Panc1 (cell line): ENCODE results near the gene FLT1. TPM values are rescaled to one million over a fixed set of nuclear protein-coding genes. Genes with fewer than 3 reads are reported as not detected.

Experiments used
- ATAC-seq: fragments of 200-7000 bp; cut with Tn5 transposase; 2 replicates; pipeline ENCODE4 v1.9.1; 2020; ENCODE audit warnings: mild to moderate bottlenecking, moderate library complexity
- BruUV-seq: library from RNA; stranded (reverse); fragments of 400-500 nt; replicated peaks from 2 replicates; lab custom pipeline; 2021; lab: Mats Ljungman, UMichigan
- CTCF ChIA-PET: fragments of 300-600 bp; sonication (Branson Sonifier 250); formaldehyde crosslinking; loops from one replicate; lab custom pipeline; 2022; ENCODE audit warnings: antibody characterized with exemption; lab: Charles Lee
- POLR2A ChIA-PET: fragments of 300-600 bp; sonication (Branson Sonifier 250); formaldehyde crosslinking; loops from one replicate; lab custom pipeline; 2022; ENCODE audit warnings: antibody characterized with exemption; lab: Charles Lee
- DNase-seq: peaks from one replicate; pipeline ENCODE4 v3.0.0-alpha.2; 2010; ENCODE audit warnings: low read depth, low spot score
- H3K27ac ChIP-seq: 2 replicates; pipeline ENCODE4 v1.5.1; 2011; ENCODE audit warnings: mild to moderate bottlenecking, low read length, inconsistent platforms
- H3K27me3 ChIP-seq: fragments of 200-500 bp; sonication (Bioruptor generic); 2 replicates; pipeline ENCODE4 v1.6.0; 2014; ENCODE audit warnings: low read length, inconsistent platforms; ENCODE audit not compliant: control insufficient read depth, insufficient read depth
- H3K36me3 ChIP-seq: fragments of 200-500 bp; sonication (Bioruptor generic); 2 replicates; pipeline ENCODE4 v1.5.1; 2014; ENCODE audit warnings: inconsistent platforms, mild to moderate bottlenecking, low read length, moderate library complexity; ENCODE audit not compliant: control insufficient read depth, insufficient read depth
- H3K4me1 ChIP-seq: 2 replicates; pipeline ENCODE4 v1.5.1; 2011; ENCODE audit warnings: inconsistent platforms, mild to moderate bottlenecking, low read length, moderate library complexity; ENCODE audit not compliant: control insufficient read depth, insufficient read depth
- H3K4me3 ChIP-seq, 2 experiments: 2 replicates each; pipeline ENCODE4 v1.5.1; 2011 to 2012; ENCODE audit warnings: low read depth in 2 of 2, low read length in 2 of 2, mild to moderate bottlenecking in 2 of 2, inconsistent platforms in 1 of 2, moderate library complexity in 1 of 2
- H3K9me3 ChIP-seq: fragments of 200-500 bp; sonication (Bioruptor generic); 2 replicates; pipeline ENCODE4 v1.5.1; 2014; ENCODE audit warnings: low read depth, mild to moderate bottlenecking, inconsistent platforms, low read length, moderate library complexity; ENCODE audit not compliant: control insufficient read depth, insufficient read depth
- CTCF ChIP-seq: fragments of 450-650 bp; IDR thresholded peaks from 2 replicates; pipeline ENCODE4 v1.5.1; 2017; ENCODE audit warnings: mild to moderate bottlenecking
- POLR2AphosphoS5 ChIP-seq: IDR thresholded peaks from 2 replicates; pipeline ENCODE4 v1.6.1; 2012; ENCODE audit warnings: mild to moderate bottlenecking, low read depth, low read length, moderate library complexity
- REST ChIP-seq, 2 experiments: IDR thresholded peaks; 2 replicates each; pipeline ENCODE4 v1.6.1; 2011 to 2012; ENCODE audit warnings: low read depth in 2 of 2, control low read depth in 1 of 2, low read length in 1 of 2, mild to moderate bottlenecking in 1 of 2, moderate library complexity in 1 of 2; ENCODE audit not compliant: insufficient read depth in 1 of 2
- SIN3A ChIP-seq: IDR thresholded peaks from 2 replicates; pipeline ENCODE4 v1.6.1; 2012; ENCODE audit warnings: low read depth, mild to moderate bottlenecking, low read length, moderate library complexity, borderline replicate concordance; ENCODE audit not compliant: insufficient read depth
- TCF7L2 ChIP-seq: IDR thresholded peaks from 2 replicates; pipeline ENCODE4 v1.6.1; 2011; ENCODE audit warnings: mild to moderate bottlenecking, low read depth, low read length, inconsistent platforms
- in situ Hi-C: cut with HindIII; loops from 2 replicates; pipeline ENCODE4 v1.10.0; 2016; ENCODE audit warnings: low sequenced_read_pairs, low pct_unique_long_range_greater_than_20kb
- intact Hi-C: fragments of 100-400 bp; cut with micrococcal nuclease; formaldehyde crosslinking; loops from one replicate; pipeline ENCODE4 v1.10.0; 2022; ENCODE audit not compliant: unreplicated experiment
- total RNA-seq: library from RNA; stranded (reverse); gene quantifications from one replicate; pipeline ENCODE4 v1.2.1, GENCODE V29; 2021; ENCODE audit not compliant: unreplicated experiment

FLT1 gene
- total RNA-seq, 1 experiment from 2014 or later = 0.15 TPM

DNA sequence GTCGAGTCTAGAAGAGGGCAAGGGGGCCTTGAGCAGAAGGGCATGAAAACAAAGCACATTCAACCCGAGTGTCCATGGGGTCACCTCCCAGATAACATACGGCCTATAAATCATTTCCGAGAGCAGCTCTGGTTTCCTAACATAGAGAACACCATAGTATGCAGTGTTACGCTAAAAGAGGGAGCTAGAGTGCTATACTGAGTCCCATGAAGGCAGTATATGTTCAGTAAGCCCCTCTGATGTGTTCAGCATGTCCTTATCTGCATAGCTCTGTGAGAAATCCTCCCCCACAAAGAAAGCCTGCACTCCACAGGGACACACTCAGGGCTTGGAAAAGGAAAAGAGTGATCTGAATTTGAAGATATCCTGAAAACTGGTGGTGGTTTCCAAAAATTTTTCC is 175.4 kb downstream of the FLT1 start:
- no peaks in the 10 kb centered on the region for H3K4me1 ChIP-seq
- DNase-seq (no peak), ATAC-seq (no peak)
- H3K4me3 ChIP-seq = no peak overlapping the region
- intact Hi-C loops (no loop called here), in situ Hi-C loops (no loop called here)
- CTCF ChIA-PET = no interaction called here
- no peaks in the 10 kb centered on the region for H3K9me3 ChIP-seq
- H3K36me3 ChIP-seq = no peaks in the 10 kb centered on the region
- H3K27me3 ChIP-seq = no peaks in the 10 kb centered on the region
- no peak for TF ChIP-seq TCF7L2
- TF ChIP-seq POLR2AphosphoS5 = no peak
- TF ChIP-seq SIN3A = no peak
- BruUV-seq = no TSS peak
- POLR2A ChIA-PET = no interaction called here
- H3K27ac ChIP-seq = no peak overlapping the region

DNA sequence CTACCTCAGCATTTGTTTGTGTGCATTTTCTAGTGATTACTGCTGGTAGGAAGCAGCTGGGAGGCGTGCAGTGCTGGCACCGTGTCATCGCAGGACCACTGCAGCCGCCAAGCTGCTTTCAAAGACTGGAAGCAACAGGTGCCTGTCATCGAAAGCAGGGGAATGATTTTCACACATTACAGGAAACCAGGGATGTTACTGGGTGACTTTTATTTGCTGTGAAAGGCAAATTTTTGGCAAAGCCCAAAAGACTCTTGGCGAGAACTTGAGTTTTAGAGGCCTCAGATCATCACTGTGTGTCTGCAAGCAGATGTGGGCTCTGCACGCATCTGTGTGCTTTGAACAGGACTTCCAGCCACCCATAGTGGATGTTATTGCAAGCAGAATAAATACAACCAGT is 176.4 kb downstream of the FLT1 start:
- intact Hi-C loops = no loop called here
- TF ChIP-seq SIN3A = no peak
- TF ChIP-seq REST (IDR thresholded peaks at IDR 0.05; ENCODE audit: insufficient read depth in 1 of 2, low read depth in 2 of 2, low read length in 1 of 2) = no peak
- no peak for TF ChIP-seq CTCF
- no peak for TF ChIP-seq POLR2AphosphoS5
- TF ChIP-seq TCF7L2 = no peak
- no peak overlapping the region for H3K27ac ChIP-seq
- no peaks in the 10 kb centered on the region for H3K36me3 ChIP-seq
- no peak for DNase-seq
- no peaks in the 10 kb centered on the region for H3K9me3 ChIP-seq
- CTCF ChIA-PET = no interaction called here
- no peak for ATAC-seq
- BruUV-seq = no TSS peak
- no peak overlapping the region for H3K4me3 ChIP-seq
- H3K4me1 ChIP-seq = no peaks in the 10 kb centered on the region
- H3K27me3 ChIP-seq = no peaks in the 10 kb centered on the region
- in situ Hi-C loops = no loop called here
- POLR2A ChIA-PET = no interaction called here

- Histone ChIP-seq H3K4me3 (no peak overlapping the region), H3K4me1 (no peaks in the 10 kb centered on the region), H3K27ac (no peak overlapping the region), H3K27me3 (no peaks in the 10 kb centered on the region), H3K9me3 (no peaks in the 10 kb centered on the region), H3K36me3 (no peaks in the 10 kb centered on the region)
- TF ChIP-seq CTCF (no peak), REST (IDR thresholded peaks at IDR 0.05; ENCODE audit: insufficient read depth in 1 of 2, low read depth in 2 of 2, low read length in 1 of 2) (no peak), SIN3A (no peak), POLR2AphosphoS5 (no peak), TCF7L2 (no peak)
- DNase-seq (no peak), ATAC-seq (no peak)
- in situ Hi-C loops (no loop called here), intact Hi-C loops (no loop called here)
- BruUV-seq = no TSS peak
- ChIA-PET CTCF (no interaction called here), POLR2A (no interaction called here)
Measured at GRCh38 chr13:28316836-28317235, 178.1 kb downstream of the FLT1 start.
